ENCODE results near the gene SNN. TPM values are rescaled to one million over a fixed set of nuclear protein-coding genes. Genes with fewer than 3 reads are reported as not detected.

SNN gene
- total and polyA plus RNA-seq, 8 donors = 21.1 to 42.5 (median 31.4) TPM

- DNase-seq = no peak
- Histone ChIP-seq H3K4me1 (peaks cover 4 to 68% of the 10 kb centered on the region in 2 donors), H3K27me3 (no peaks in the 10 kb centered on the region), H3K36me3 (peaks cover 0 to 96% of the 10 kb centered on the region in 2 donors), H3K27ac (peak overlapping the region in 1 of 2 donors; percentile 64), H3K4me3 (no peak overlapping the region), H3K9me3 (no peaks in the 10 kb centered on the region)
- ATAC-seq = no peak
- no peak for TF ChIP-seq CTCF (IDR thresholded peaks at IDR 0.05)
- intact Hi-C loops (cut with DNase I) = no loop called here
Measured at GRCh38 chr16:11679941-11680911, 12.0 kb downstream of the SNN start.

GRCh38 chr16:11681556-11681955 lies 13.3 kb downstream of the SNN start:
- peak overlapping the region in 1 of 2 donors; percentile 64 for H3K27ac ChIP-seq
- no peaks in the 10 kb centered on the region for H3K9me3 ChIP-seq
- no peaks in the 10 kb centered on the region for H3K27me3 ChIP-seq
- no peak overlapping the region for H3K4me3 ChIP-seq
- peak in 1 of 4 donors; percentile 57 for DNase-seq
- no peak for TF ChIP-seq CTCF (IDR thresholded peaks at IDR 0.05)
- intact Hi-C loops (cut with DNase I) = no loop called here
- peaks cover 4 to 68% of the 10 kb centered on the region in 2 donors for H3K4me1 ChIP-seq
- peak; percentile 65 for ATAC-seq
- H3K36me3 ChIP-seq = peaks cover 0 to 97% of the 10 kb centered on the region in 2 donors

- ATAC-seq = no peak
- Histone ChIP-seq H3K27me3 (no peaks in the 10 kb centered on the region), H3K4me3 (no peak overlapping the region), H3K9me3 (no peaks in the 10 kb centered on the region), H3K36me3 (peaks cover 0 to 97% of the 10 kb centered on the region in 2 donors), H3K4me1 (peaks cover 4 to 62% of the 10 kb centered on the region in 2 donors), H3K27ac (peak overlapping the region in 1 of 2 donors; percentile 64)
- DNase-seq = no peak
- intact Hi-C loops (cut with DNase I) = no loop called here
- TF ChIP-seq CTCF (IDR thresholded peaks at IDR 0.05) = no peak
Measured at GRCh38 chr16:11681976-11682654, 13.9 kb downstream of the SNN start.

- Histone ChIP-seq H3K4me1 (peaks cover 4 to 57% of the 10 kb centered on the region in 2 donors), H3K9me3 (no peaks in the 10 kb centered on the region), H3K36me3 (peaks cover 0 to 97% of the 10 kb centered on the region in 2 donors), H3K4me3 (no peak overlapping the region), H3K27ac (peak overlapping the region in 1 of 2 donors; percentile 64), H3K27me3 (no peaks in the 10 kb centered on the region)
- intact Hi-C loops (cut with DNase I) = no loop called here
- ATAC-seq (no peak), DNase-seq (no peak)
- TF ChIP-seq CTCF (IDR thresholded peaks at IDR 0.05) = no peak
Measured at GRCh38 chr16:11682655-11683096, 14.4 kb downstream of the SNN start.

- DNase-seq (no peak), ATAC-seq (no peak)
- Histone ChIP-seq H3K9me3 (no peaks in the 10 kb centered on the region), H3K27ac (no peak overlapping the region), H3K36me3 (peaks cover 0 to 97% of the 10 kb centered on the region in 2 donors), H3K4me3 (no peak overlapping the region), H3K4me1 (peaks cover 4 to 52% of the 10 kb centered on the region in 2 donors), H3K27me3 (no peaks in the 10 kb centered on the region)
- intact Hi-C loops (cut with DNase I) = no loop called here
- TF ChIP-seq CTCF (IDR thresholded peaks at IDR 0.05) = no peak
Measured at GRCh38 chr16:11683145-11683544, 14.9 kb downstream of the SNN start.

Measured in left lung (tissue), 10 donors.